ENCODE data around the gene WWC1.

Gene WWC1

GRCh38 chr5:168341178-168341577, 49.7 kb downstream of the WWC1 start:
- Histone ChIP-seq H3K36me3 (ENCODE audit: control insufficient read depth in 1 of 2, insufficient read depth in 2 of 2, low read length in 2 of 2) (no peaks in the 10 kb centered on the region), H3K27ac (ENCODE audit: low read length) (no peak overlapping the region), H3K4me1 (ENCODE audit: control insufficient read depth in 1 of 2, insufficient read depth in 2 of 2, low read length in 2 of 2) (no peaks in the 10 kb centered on the region), H3K9me3 (ENCODE audit: control insufficient read depth in 1 of 2, low read length in 2 of 2) (peaks cover 0 to 5% of the 10 kb centered on the region in 2 donors), H3K27me3 (ENCODE audit: low read depth, low read length) (no peaks in the 10 kb centered on the region), H3K4me3 (ENCODE audit: low read depth in 1 of 2, low read length in 2 of 2) (no peak overlapping the region)

GRCh38 chr5:168342151-168342825, 50.8 kb downstream of the WWC1 start:
- no peak overlapping the region for H3K27ac ChIP-seq (ENCODE audit: low read length)
- no peaks in the 10 kb centered on the region for H3K27me3 ChIP-seq (ENCODE audit: low read depth, low read length)
- H3K36me3 ChIP-seq (ENCODE audit: control insufficient read depth in 1 of 2, insufficient read depth in 2 of 2, low read length in 2 of 2) = no peaks in the 10 kb centered on the region
- H3K9me3 ChIP-seq (ENCODE audit: control insufficient read depth in 1 of 2, low read length in 2 of 2) = peaks cover 0 to 5% of the 10 kb centered on the region in 2 donors
- H3K4me3 ChIP-seq (ENCODE audit: low read depth in 1 of 2, low read length in 2 of 2) = no peak overlapping the region
- no peaks in the 10 kb centered on the region for H3K4me1 ChIP-seq (ENCODE audit: control insufficient read depth in 1 of 2, insufficient read depth in 2 of 2, low read length in 2 of 2)

GRCh38 chr5:168342985-168343384, 51.5 kb downstream of the WWC1 start:
- Histone ChIP-seq H3K27me3 (ENCODE audit: low read depth, low read length) (no peaks in the 10 kb centered on the region), H3K36me3 (ENCODE audit: control insufficient read depth in 1 of 2, insufficient read depth in 2 of 2, low read length in 2 of 2) (no peaks in the 10 kb centered on the region), H3K27ac (ENCODE audit: low read length) (no peak overlapping the region)

GRCh38 chr5:168346417-168346816, 55.0 kb downstream of the WWC1 start:
- no peaks in the 10 kb centered on the region for H3K27me3 ChIP-seq (ENCODE audit: low read depth, low read length)
- no peak overlapping the region for H3K27ac ChIP-seq (ENCODE audit: low read length)
- no peaks in the 10 kb centered on the region for H3K4me1 ChIP-seq (ENCODE audit: control insufficient read depth in 1 of 2, insufficient read depth in 2 of 2, low read length in 2 of 2)
- H3K4me3 ChIP-seq (ENCODE audit: low read depth in 1 of 2, low read length in 2 of 2) = no peak overlapping the region
- no peaks in the 10 kb centered on the region for H3K9me3 ChIP-seq (ENCODE audit: control insufficient read depth in 1 of 2, low read length in 2 of 2)
- H3K36me3 ChIP-seq (ENCODE audit: control insufficient read depth in 1 of 2, insufficient read depth in 2 of 2, low read length in 2 of 2) = no peaks in the 10 kb centered on the region

More at GRCh38 chr5:168342985-168343384, 51.5 kb downstream of the WWC1 start:
- H3K4me1 ChIP-seq (ENCODE audit: control insufficient read depth in 1 of 2, insufficient read depth in 2 of 2, low read length in 2 of 2) = no peaks in the 10 kb centered on the region
- no peak overlapping the region for H3K4me3 ChIP-seq (ENCODE audit: low read depth in 1 of 2, low read length in 2 of 2)
- H3K9me3 ChIP-seq (ENCODE audit: control insufficient read depth in 1 of 2, low read length in 2 of 2) = peaks cover 0 to 5% of the 10 kb centered on the region in 2 donors

- Histone ChIP-seq H3K9me3 (ENCODE audit: control insufficient read depth in 1 of 2, low read length in 2 of 2) (no peaks in the 10 kb centered on the region), H3K36me3 (ENCODE audit: control insufficient read depth in 1 of 2, insufficient read depth in 2 of 2, low read length in 2 of 2) (no peaks in the 10 kb centered on the region), H3K4me1 (ENCODE audit: control insufficient read depth in 1 of 2, insufficient read depth in 2 of 2, low read length in 2 of 2) (no peaks in the 10 kb centered on the region), H3K4me3 (ENCODE audit: low read depth in 1 of 2, low read length in 2 of 2) (no peak overlapping the region), H3K27me3 (ENCODE audit: low read depth, low read length) (no peaks in the 10 kb centered on the region), H3K27ac (ENCODE audit: low read length) (no peak overlapping the region)
These were observed 56.1 kb downstream of the WWC1 start for GRCh38 chr5:168347368-168348083.

- Histone ChIP-seq H3K36me3 (ENCODE audit: control insufficient read depth in 1 of 2, insufficient read depth in 2 of 2, low read length in 2 of 2) (no peaks in the 10 kb centered on the region), H3K4me1 (ENCODE audit: control insufficient read depth in 1 of 2, insufficient read depth in 2 of 2, low read length in 2 of 2) (no peaks in the 10 kb centered on the region), H3K27ac (ENCODE audit: low read length) (no peak overlapping the region), H3K4me3 (ENCODE audit: low read depth in 1 of 2, low read length in 2 of 2) (no peak overlapping the region), H3K27me3 (ENCODE audit: low read depth, low read length) (no peaks in the 10 kb centered on the region), H3K9me3 (ENCODE audit: control insufficient read depth in 1 of 2, low read length in 2 of 2) (no peaks in the 10 kb centered on the region)
These were observed 56.6 kb downstream of the WWC1 start for GRCh38 chr5:168348084-168348414.

- Histone ChIP-seq H3K4me3 (ENCODE audit: low read depth in 1 of 2, low read length in 2 of 2) (no peak overlapping the region), H3K27me3 (ENCODE audit: low read depth, low read length) (no peaks in the 10 kb centered on the region), H3K9me3 (ENCODE audit: control insufficient read depth in 1 of 2, low read length in 2 of 2) (no peaks in the 10 kb centered on the region), H3K36me3 (ENCODE audit: control insufficient read depth in 1 of 2, insufficient read depth in 2 of 2, low read length in 2 of 2) (no peaks in the 10 kb centered on the region), H3K27ac (ENCODE audit: low read length) (no peak overlapping the region), H3K4me1 (ENCODE audit: control insufficient read depth in 1 of 2, insufficient read depth in 2 of 2, low read length in 2 of 2) (no peaks in the 10 kb centered on the region)
These were observed 58.9 kb downstream of the WWC1 start for GRCh38 chr5:168350315-168350714.

- H3K27me3 ChIP-seq (ENCODE audit: low read depth, low read length) = no peaks in the 10 kb centered on the region
- no peak overlapping the region for H3K27ac ChIP-seq (ENCODE audit: low read length)
- no peaks in the 10 kb centered on the region for H3K4me1 ChIP-seq (ENCODE audit: control insufficient read depth in 1 of 2, insufficient read depth in 2 of 2, low read length in 2 of 2)
- no peaks in the 10 kb centered on the region for H3K36me3 ChIP-seq (ENCODE audit: control insufficient read depth in 1 of 2, insufficient read depth in 2 of 2, low read length in 2 of 2)
- H3K4me3 ChIP-seq (ENCODE audit: low read depth in 1 of 2, low read length in 2 of 2) = no peak overlapping the region
- H3K9me3 ChIP-seq (ENCODE audit: control insufficient read depth in 1 of 2, low read length in 2 of 2) = no peaks in the 10 kb centered on the region
These were observed 61.9 kb downstream of the WWC1 start for GRCh38 chr5:168353216-168353957.

GRCh38 chr5:168354397-168354796, 63.0 kb downstream of the WWC1 start:
- H3K36me3 ChIP-seq (ENCODE audit: control insufficient read depth in 1 of 2, insufficient read depth in 2 of 2, low read length in 2 of 2) = no peaks in the 10 kb centered on the region
- H3K9me3 ChIP-seq (ENCODE audit: control insufficient read depth in 1 of 2, low read length in 2 of 2) = no peaks in the 10 kb centered on the region
- H3K27ac ChIP-seq (ENCODE audit: low read length) = no peak overlapping the region
- H3K4me1 ChIP-seq (ENCODE audit: control insufficient read depth in 1 of 2, insufficient read depth in 2 of 2, low read length in 2 of 2) = no peaks in the 10 kb centered on the region
- H3K4me3 ChIP-seq (ENCODE audit: low read depth in 1 of 2, low read length in 2 of 2) = no peak overlapping the region
- H3K27me3 ChIP-seq (ENCODE audit: low read depth, low read length) = no peaks in the 10 kb centered on the region

- Histone ChIP-seq H3K9me3 (ENCODE audit: control insufficient read depth in 1 of 2, low read length in 2 of 2) (no peaks in the 10 kb centered on the region), H3K4me3 (ENCODE audit: low read depth in 1 of 2, low read length in 2 of 2) (no peak overlapping the region), H3K27me3 (ENCODE audit: low read depth, low read length) (no peaks in the 10 kb centered on the region), H3K36me3 (ENCODE audit: control insufficient read depth in 1 of 2, insufficient read depth in 2 of 2, low read length in 2 of 2) (no peaks in the 10 kb centered on the region), H3K27ac (ENCODE audit: low read length) (no peak overlapping the region), H3K4me1 (ENCODE audit: control insufficient read depth in 1 of 2, insufficient read depth in 2 of 2, low read length in 2 of 2) (no peaks in the 10 kb centered on the region)
These were observed 64.7 kb downstream of the WWC1 start for GRCh38 chr5:168356171-168356570.

GRCh38 chr5:168356592-168356991, 65.1 kb downstream of the WWC1 start:
- Histone ChIP-seq H3K27me3 (ENCODE audit: low read depth, low read length) (no peaks in the 10 kb centered on the region), H3K27ac (ENCODE audit: low read length) (no peak overlapping the region), H3K36me3 (ENCODE audit: control insufficient read depth in 1 of 2, insufficient read depth in 2 of 2, low read length in 2 of 2) (no peaks in the 10 kb centered on the region), H3K9me3 (ENCODE audit: control insufficient read depth in 1 of 2, low read length in 2 of 2) (no peaks in the 10 kb centered on the region), H3K4me1 (ENCODE audit: control insufficient read depth in 1 of 2, insufficient read depth in 2 of 2, low read length in 2 of 2) (no peaks in the 10 kb centered on the region), H3K4me3 (ENCODE audit: low read depth in 1 of 2, low read length in 2 of 2) (no peak overlapping the region)
